Left kidney (tissue), 2 donors: ENCODE data around the gene DNAJC7. TPM values are rescaled to one million over a fixed set of nuclear protein-coding genes. Genes with fewer than 3 reads are reported as not detected.
"Not testable (repeated sequence)": the region's sequence is repeated elsewhere in the genome, so short reads cannot be mapped to it uniquely, and the experiment has no call there.

Experiments
- DNase-seq: peaks from one replicate; pipeline ENCODE4 v3.0.0-alpha.2; 2013
- polyA plus RNA-seq: library from polyadenylated mRNA; unstranded; fragments of 120-200 nt; gene quantifications from one replicate; pipeline ENCODE4 v1.2.1, GENCODE V29; 2013; ENCODE audit not compliant: insufficient read length

DNAJC7 gene
- polyA plus RNA-seq, 1 donor, result 178 TPM

GRCh38 chr17:42047343-42047742 is 30.1 kb upstream of the DNAJC7 start:
- no peak for DNase-seq

GRCh38 chr17:42045719-42046118 is 28.5 kb upstream of the DNAJC7 start:
- no peak for DNase-seq

GRCh38 chr17:42042598-42043319 is 25.5 kb upstream of the DNAJC7 start:
- DNase-seq, result no peak

GRCh38 chr17:42041619-42042018 is 24.4 kb upstream of the DNAJC7 start:
- no peak for DNase-seq

GRCh38 chr17:42040818-42041217 is 23.6 kb upstream of the DNAJC7 start:
- no peak for DNase-seq

GRCh38 chr17:42039794-42040763 is 22.8 kb upstream of the DNAJC7 start:
- no peak for DNase-seq

- no peak for DNase-seq
These were observed 21.2 kb upstream of the DNAJC7 start for GRCh38 chr17:42038221-42038973.

GRCh38 chr17:42034059-42034458 is 16.8 kb upstream of the DNAJC7 start:
- DNase-seq, result no peak

GRCh38 chr17:42031584-42031983 is 14.3 kb upstream of the DNAJC7 start:
- no peak for DNase-seq

- DNase-seq, result no peak
These were observed 11.5 kb upstream of the DNAJC7 start for GRCh38 chr17:42028791-42029127.

- DNase-seq, result no peak
These were observed 10.9 kb upstream of the DNAJC7 start for GRCh38 chr17:42027961-42028790.

GRCh38 chr17:42027590-42027889 is 10.3 kb upstream of the DNAJC7 start:
- DNase-seq, result no peak

- no peak for DNase-seq
These were observed 9.8 kb upstream of the DNAJC7 start for GRCh38 chr17:42026857-42027589.

GRCh38 chr17:42025936-42026335 is 8.7 kb upstream of the DNAJC7 start:
- no peak for DNase-seq

GRCh38 chr17:42025191-42025579 is 7.9 kb upstream of the DNAJC7 start:
- DNase-seq, result no peak

GRCh38 chr17:42023524-42024349 is 6.5 kb upstream of the DNAJC7 start:
- no peak for DNase-seq

- not testable (repeated sequence) for DNase-seq
These were observed 3.6 kb upstream of the DNAJC7 start for GRCh38 chr17:42020845-42021244.

GRCh38 chr17:42019509-42020404 is 2.5 kb upstream of the DNAJC7 start, which contains the start of gene NKIRAS2:
NKIRAS2 (plus strand) TSS chr17:42020090; CDS start chr17:42021578, 1,488 bp downstream.
- DNase-seq, result peak; percentile 87

GRCh38 chr17:42018988-42019387 is 1.7 kb upstream of the DNAJC7 start:
- no peak for DNase-seq
